K562 (cell line): ENCODE measurements around the gene WDR18. TPM values are rescaled to one million over a fixed set of nuclear protein-coding genes. Genes with fewer than 3 reads are reported as not detected.

ENCODE experiments used
- ATAC-seq: fragments of 200-7000 bp; cut with Tn5 transposase; 3 replicates; pipeline ENCODE4 v1.9.1; 2020; ENCODE audit warnings: moderate library complexity
- BruUV-seq: library from RNA; stranded (reverse); fragments of 400-500 nt; replicated peaks from 2 replicates; lab custom pipeline; 2021; lab: Mats Ljungman, UMichigan
- CTCF ChIA-PET: fragments of 300-600 bp; formaldehyde crosslinking; extraction: SDS; loops from one replicate; lab custom pipeline; 2021; ENCODE audit warnings: low intra/inter-chr PET ratio; lab: Yijun Ruan, JAX
- POLR2A ChIA-PET: fragments of 300-600, 350-650 bp; sonication (Branson Sonifier 250); formaldehyde crosslinking; extraction: SDS; loops from one replicate; lab custom pipeline; 2021; ENCODE audit warnings: antibody characterized with exemption, inconsistent platforms; lab: Yijun Ruan, JAX
- DNase-seq, 4 experiments: peaks; one replicate each; pipeline versions ENCODE4 v3.0.0 to v3.0.0-alpha.2; 2011 to 2018; ENCODE audit warnings: low spot score in 3 of 4, mixed read lengths in 3 of 4; ENCODE audit errors: extremely low read depth in 1 of 4
- FAIRE-seq: peaks from 2 replicates; lab custom pipeline; 2011; peaks lifted over from hg19 to GRCh38; lab: Jason Lieb, UNC
- H2AFZ ChIP-seq: 2 replicates; pipeline ENCODE4 v1.6.0; 2011; ENCODE audit warnings: low read depth, low read length, control low read depth, inconsistent platforms
- H3K27ac ChIP-seq: fragments of 200-600 bp; 3 replicates; pipeline ENCODE4 v1.8.0; 2011; ENCODE audit warnings: low read depth, mild to moderate bottlenecking, control low read depth, inconsistent platforms, low read length, moderate library complexity, mixed read lengths; ENCODE audit errors: extremely low read depth
- H3K27me3 ChIP-seq, 2 experiments: fragments of 300-600 bp in 1 of 2; 2 replicates in 1 of 2; 3 replicates in 1 of 2; pipeline versions ENCODE4 v1.6.0 to v1.8.0; 2011; ENCODE audit warnings: inconsistent platforms in 2 of 2, low read length in 2 of 2, mild to moderate bottlenecking in 1 of 2, mixed read lengths in 1 of 2, moderate library complexity in 1 of 2; ENCODE audit not compliant: control insufficient read depth in 2 of 2, insufficient read depth in 2 of 2
- H3K36me3 ChIP-seq: fragments of 300-600 bp; 3 replicates; pipeline ENCODE4 v1.8.0; 2011; ENCODE audit warnings: mild to moderate bottlenecking, low read length, inconsistent platforms; ENCODE audit not compliant: control insufficient read depth, insufficient read depth
- H3K4me1 ChIP-seq, 2 experiments: fragments of 200-600 bp in 1 of 2; replicated peaks in 1 of 2; 2 replicates in 1 of 2; 3 replicates in 1 of 2; pipeline versions ENCODE4 v1.5.1 to v1.8.0; 2011; ENCODE audit warnings: inconsistent platforms in 2 of 2, low read length in 2 of 2, mild to moderate bottlenecking in 1 of 2, mixed read lengths in 1 of 2, moderate library complexity in 1 of 2; ENCODE audit not compliant: control insufficient read depth in 2 of 2, insufficient read depth in 2 of 2
- H3K4me2 ChIP-seq: 2 replicates; pipeline ENCODE4 v1.6.1; 2011; ENCODE audit warnings: low read length, control low read depth, inconsistent platforms, mixed read lengths; ENCODE audit not compliant: insufficient read depth
- H3K4me3 ChIP-seq: fragments of 200-600 bp; sonication (generic), shearing (Covaris generic); 2 replicates; pipeline ENCODE4 v1.5.1; 2016; ENCODE audit warnings: control low read depth, inconsistent platforms
- H3K79me2 ChIP-seq: fragments of 200-600 bp; 3 replicates; pipeline ENCODE4 v1.8.0; 2011; ENCODE audit warnings: low read length, inconsistent platforms; ENCODE audit not compliant: control insufficient read depth, insufficient read depth
- H3K9ac ChIP-seq, 2 experiments: 2 replicates each; pipeline versions ENCODE4 v1.6.0 to v1.6.1; 2011; ENCODE audit warnings: low read depth in 2 of 2, low read length in 2 of 2, control low read depth in 1 of 2, inconsistent platforms in 1 of 2, mild to moderate bottlenecking in 1 of 2, mixed read lengths in 1 of 2; ENCODE audit not compliant: insufficient read depth in 1 of 2
- H3K9me1 ChIP-seq: one replicate; pipeline ENCODE4 v1.6.0; 2011; ENCODE audit warnings: inconsistent platforms, mild to moderate bottlenecking, low read length, moderate library complexity; ENCODE audit not compliant: control insufficient read depth, insufficient read depth
- H3K9me3 ChIP-seq: replicated peaks from 2 replicates; pipeline ENCODE4 v1.5.1; 2011; ENCODE audit warnings: low read depth, low read length, inconsistent platforms; ENCODE audit not compliant: control insufficient read depth, insufficient read depth
- H4K20me1 ChIP-seq: replicated peaks from 2 replicates; pipeline ENCODE4 v1.6.1; 2011; ENCODE audit warnings: low read length, inconsistent platforms, mixed read lengths; ENCODE audit not compliant: control insufficient read depth, insufficient read depth
- MEF2A ChIP-seq: IDR thresholded peaks from 2 replicates; pipeline ENCODE4 v1.6.1; 2011; ENCODE audit warnings: low read depth, mild to moderate bottlenecking, low read length, moderate library complexity; ENCODE audit not compliant: control insufficient read depth
- POLR2G ChIP-seq: fragments of 200-400 bp; formaldehyde crosslinking; IDR thresholded peaks from 2 replicates; pipeline ENCODE4 v1.6.1; 2017; ENCODE audit warnings: low read depth, mild to moderate bottlenecking, antibody characterized with exemption, low read length, moderate library complexity
- RBFOX2 ChIP-seq: fragments of 200-400 bp; formaldehyde crosslinking; IDR thresholded peaks from 2 replicates; pipeline ENCODE4 v1.6.1; 2017; ENCODE audit warnings: low read depth, mild to moderate bottlenecking, low read length, moderate library complexity
- XRCC4 ChIP-seq: IDR thresholded peaks from one replicate; pipeline ENCODE4 v1.6.1; 2011; ENCODE audit not compliant: insufficient read depth, insufficient read length; ENCODE audit errors: extremely low read depth
- ZBTB33 ChIP-seq: sonication (generic); formaldehyde crosslinking; IDR thresholded peaks from 2 replicates; pipeline ENCODE4 v1.8.1; 2023; ENCODE audit warnings: mild to moderate bottlenecking, missing genetic modification reagents
- WGBS: fragments of 100-300 bp; shearing (Covaris generic); methylation state at CpG from one replicate; pipeline ENCODE4 v1.1.6; 2016; ENCODE audit warnings: low coverage, mixed read lengths; ENCODE audit not compliant: insufficient coverage; ENCODE audit errors: missing lambda C conversion rate; 5-methylcytosine and 5-hydroxymethylcytosine counted together
- in situ Hi-C: fragments of 300-500 bp; cut with MboI; formaldehyde crosslinking; loops from 4 replicates; pipeline ENCODE4 v1.15.0; 2018; ENCODE audit warnings: inconsistent platforms, mixed read lengths
- intact Hi-C: fragments of 100-400 bp; cut with micrococcal nuclease; formaldehyde crosslinking; loops from 2 replicates; pipeline ENCODE4 v1.14.2; 2022
- polyA plus RNA-seq, 8 experiments: library from polyadenylated mRNA; depleted of rRNA in 4 of 8; stranded (reverse) in 5 of 8; unstranded in 3 of 8; fragments of >200 nt; fragmentation: Nextera tagmentation in 2 of 8; fragmentation: Illumina TruSeq in 1 of 8; extraction: Ambion mirVana in 2 of 8; extraction: Trizol in 1 of 8; gene quantifications; 2 replicates each; pipeline versions ENCODE4 v1.2.1 to v1.2.3, GENCODE V29; 2011 to 2014; ENCODE audit warnings: inconsistent platforms in 1 of 8, missing spikeins in 1 of 8
- total RNA-seq, 7 experiments: library from RNA; depleted of rRNA in 6 of 7; stranded (reverse); fragments of >200 nt in 6 of 7; fragmentation: Illumina TruSeq in 2 of 7; extraction: Trizol in 2 of 7; gene quantifications; 2 replicates each; pipeline versions ENCODE4 v1.2.1 to v1.2.3, GENCODE V29; 2011 to 2021; ENCODE audit warnings: low replicate concordance in 1 of 7

WDR18 gene
- total and polyA plus RNA-seq, 9 of the 15 experiments (the other 6 are each of a cell fraction or from before 2014, with no cell fraction given) = 0.65 to 181 (median 30.1) TPM

DNA sequence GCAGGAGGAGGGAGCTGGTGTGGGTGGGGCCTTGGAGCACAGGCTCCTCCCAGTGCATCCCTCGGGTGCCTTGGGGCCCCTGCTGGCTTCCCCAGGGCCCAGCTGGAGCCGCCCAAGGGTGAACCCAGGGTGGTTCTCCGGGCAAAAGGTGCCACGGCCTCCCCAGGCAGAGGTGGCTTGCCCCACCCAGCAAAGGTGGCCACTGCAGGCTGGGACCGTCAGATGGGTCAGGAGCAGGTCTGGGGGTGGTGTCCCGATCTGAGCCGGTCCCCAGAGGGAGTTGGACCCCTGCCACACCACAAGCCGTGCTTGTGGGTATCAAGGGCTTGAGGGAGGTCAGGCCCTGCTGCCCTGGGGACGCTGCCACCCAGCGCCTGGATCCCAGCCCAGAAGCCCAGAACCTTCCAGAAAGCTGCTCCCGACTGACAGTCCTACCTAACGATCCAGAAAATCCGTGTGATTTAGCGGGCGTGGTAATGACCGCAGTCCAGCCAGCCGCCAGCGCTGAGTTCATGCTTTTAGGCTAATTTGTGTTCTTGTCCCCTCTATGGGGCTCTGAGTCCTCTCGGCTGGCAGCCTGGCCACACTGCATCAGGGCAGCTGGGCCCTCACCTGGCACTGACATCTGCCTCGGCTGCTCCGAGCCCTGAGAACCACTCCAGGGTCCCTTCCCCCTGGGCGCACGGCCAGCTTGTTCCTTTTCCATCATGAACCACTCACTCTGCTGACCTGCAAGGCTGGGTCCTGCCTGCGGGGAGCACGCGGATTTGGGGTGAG lies 11.1 kb downstream of the WDR18 start:
- Histone ChIP-seq H3K27me3 (no peaks in the 10 kb centered on the region), H3K9me1 (peaks cover 6% of the 10 kb centered on the region), H3K4me1 (peaks cover 13 to 77% of the 10 kb centered on the region in 2 experiments; a peak in 4 of 5 replicates), H3K27ac (no peak overlapping the region), H3K79me2 (no peaks in the 10 kb centered on the region), H3K36me3 (peaks cover 47% of the 10 kb centered on the region; the same call in 2 of the 3 replicates), H3K4me2 (no peak overlapping the region), H3K9me3 (no peaks in the 10 kb centered on the region), H3K9ac (0 out of 4 replicates have a peak overlapping the region, but pooled peaks of 1 of the 2 experiments have one; percentile 17), H2AFZ (no peak overlapping the region), H3K4me3 (no peak overlapping the region), H4K20me1 (no peaks in the 10 kb centered on the region; the same call in 1 of the 2 replicates)
- intact Hi-C loops (no loop called here), in situ Hi-C loops (no loop called here)
- ChIA-PET CTCF (no interaction called here), POLR2A (interaction anchor here (0.6 to 2.8 kb wide), 4 partner anchors 11 to 212 kb away, joined by 3 to 10 read pairs (median 4); partner anchors contain the start of gene WDR18)
- TF ChIP-seq XRCC4 (no peak), MEF2A (no peak), POLR2G (0 out of 2 replicates have a peak, but pooled peaks have one; percentile 1), ZBTB33 (CRISPR knock-in tag) (peak; percentile 84), RBFOX2 (peak; percentile 42; the same call in 1 of the 2 replicates)
- DNase-seq (no peak), ATAC-seq (no peak), FAIRE-seq (no peak)
- no TSS peak for BruUV-seq
- 80% methylated on average over 24 of the region's 26 CpGs for WGBS
